ENCODE results near the gene TBX3. TPM values are rescaled to one million over a fixed set of nuclear protein-coding genes. Genes with fewer than 3 reads are reported as not detected.

TBX3 gene
- polyA plus RNA-seq, 1 donor from 2014 or later, result not detected

GRCh38 chr12:114680604-114681069 is 3.3 kb downstream of the TBX3 start:
- no peak overlapping the region for H3K4me2 ChIP-seq (ENCODE audit: low read length)
- no peaks in the 10 kb centered on the region for H3K79me2 ChIP-seq (replicated peaks; ENCODE audit: insufficient read depth, low read length)
- no peaks in the 10 kb centered on the region for H4K20me1 ChIP-seq (ENCODE audit: insufficient read depth)
- peaks cover 13% of the 10 kb centered on the region for H3K9me3 ChIP-seq (ENCODE audit: low read length)
- H2AFZ ChIP-seq (ENCODE audit: low read depth, low read length), result no peak overlapping the region
- no peaks in the 10 kb centered on the region for H3K36me3 ChIP-seq (ENCODE audit: insufficient read depth, low read length)
- TF ChIP-seq SMC3 (conservative IDR thresholded peaks at IDR 0.05; ENCODE audit: poor library complexity) (no peak), EZH2 (IDR thresholded peaks at IDR 0.05; ENCODE audit: borderline replicate concordance, insufficient read depth, low read length, poor library complexity, severe bottlenecking) (no peak), RAD21 (conservative IDR thresholded peaks at IDR 0.05) (no peak), REST (IDR thresholded peaks at IDR 0.05; ENCODE audit: borderline replicate concordance) (no peak)
- no peak overlapping the region for H3K9ac ChIP-seq (ENCODE audit: low read length)
- no peaks in the 10 kb centered on the region for H3K9me2 ChIP-seq (ENCODE audit: insufficient read depth, low read length)
- no peak overlapping the region for H3K4me3 ChIP-seq (ENCODE audit: low read length)
- peaks cover 3% of the 10 kb centered on the region for H3F3A ChIP-seq (ENCODE audit: insufficient read depth, low read length, poor library complexity, severe bottlenecking)
- peaks cover 100% of the 10 kb centered on the region for H3K27me3 ChIP-seq (ENCODE audit: insufficient read depth, low read depth, low read length)
- H3K27ac ChIP-seq (ENCODE audit: low read length), result no peak overlapping the region

GRCh38 chr12:114679942-114680341 is 4.0 kb downstream of the TBX3 start:
- Histone ChIP-seq H3K9ac (ENCODE audit: low read length) (no peak overlapping the region), H3K36me3 (ENCODE audit: insufficient read depth, low read length) (no peaks in the 10 kb centered on the region), H2AFZ (ENCODE audit: low read depth, low read length) (no peak overlapping the region), H3K4me2 (ENCODE audit: low read length) (no peak overlapping the region), H3K9me3 (ENCODE audit: low read length) (peaks cover 13% of the 10 kb centered on the region), H3K27me3 (ENCODE audit: insufficient read depth, low read depth, low read length) (peaks cover 100% of the 10 kb centered on the region), H3K4me3 (ENCODE audit: low read length) (no peak overlapping the region), H3F3A (ENCODE audit: insufficient read depth, low read length, poor library complexity, severe bottlenecking) (peaks cover 3% of the 10 kb centered on the region), H3K9me2 (ENCODE audit: insufficient read depth, low read length) (no peaks in the 10 kb centered on the region), H4K20me1 (ENCODE audit: insufficient read depth) (no peaks in the 10 kb centered on the region), H3K79me2 (replicated peaks; ENCODE audit: insufficient read depth, low read length) (no peaks in the 10 kb centered on the region), H3K27ac (ENCODE audit: low read length) (no peak overlapping the region)
- TF ChIP-seq TAF1 (IDR thresholded peaks at IDR 0.05; ENCODE audit: low read depth), result no peak
- TF ChIP-seq SMC3 (conservative IDR thresholded peaks at IDR 0.05; ENCODE audit: poor library complexity), result no peak
- TF ChIP-seq EP300 (conservative IDR thresholded peaks at IDR 0.05; ENCODE audit: poor library complexity, severe bottlenecking), result no peak
- no peak for TF ChIP-seq POLR2AphosphoS5 (IDR thresholded peaks at IDR 0.05)
- TF ChIP-seq RAD21 (conservative IDR thresholded peaks at IDR 0.05), result no peak
- no peak for TF ChIP-seq REST (IDR thresholded peaks at IDR 0.05; ENCODE audit: borderline replicate concordance)
- TF ChIP-seq EZH2 (IDR thresholded peaks at IDR 0.05; ENCODE audit: borderline replicate concordance, insufficient read depth, low read length, poor library complexity, severe bottlenecking), result no peak
- TF ChIP-seq MXI1 (conservative IDR thresholded peaks at IDR 0.05; ENCODE audit: poor library complexity, severe bottlenecking), result no peak
- TF ChIP-seq CTCF (IDR thresholded peaks at IDR 0.05; ENCODE audit: poor library complexity, severe bottlenecking), result no peak
